GM19468 (cell line): ENCODE measurements around the gene PWP1.

Experiments
- ATAC-seq: cut with Tn5 transposase; IDR thresholded peaks from one replicate; pipeline ENCODE4 v1.9.1; 2021; ENCODE audit warnings: mild to moderate bottlenecking, moderate library complexity, moderate number of reproducible peaks; ENCODE audit not compliant: unreplicated experiment; ENCODE audit errors: extremely low read depth

PWP1 gene

DNA sequence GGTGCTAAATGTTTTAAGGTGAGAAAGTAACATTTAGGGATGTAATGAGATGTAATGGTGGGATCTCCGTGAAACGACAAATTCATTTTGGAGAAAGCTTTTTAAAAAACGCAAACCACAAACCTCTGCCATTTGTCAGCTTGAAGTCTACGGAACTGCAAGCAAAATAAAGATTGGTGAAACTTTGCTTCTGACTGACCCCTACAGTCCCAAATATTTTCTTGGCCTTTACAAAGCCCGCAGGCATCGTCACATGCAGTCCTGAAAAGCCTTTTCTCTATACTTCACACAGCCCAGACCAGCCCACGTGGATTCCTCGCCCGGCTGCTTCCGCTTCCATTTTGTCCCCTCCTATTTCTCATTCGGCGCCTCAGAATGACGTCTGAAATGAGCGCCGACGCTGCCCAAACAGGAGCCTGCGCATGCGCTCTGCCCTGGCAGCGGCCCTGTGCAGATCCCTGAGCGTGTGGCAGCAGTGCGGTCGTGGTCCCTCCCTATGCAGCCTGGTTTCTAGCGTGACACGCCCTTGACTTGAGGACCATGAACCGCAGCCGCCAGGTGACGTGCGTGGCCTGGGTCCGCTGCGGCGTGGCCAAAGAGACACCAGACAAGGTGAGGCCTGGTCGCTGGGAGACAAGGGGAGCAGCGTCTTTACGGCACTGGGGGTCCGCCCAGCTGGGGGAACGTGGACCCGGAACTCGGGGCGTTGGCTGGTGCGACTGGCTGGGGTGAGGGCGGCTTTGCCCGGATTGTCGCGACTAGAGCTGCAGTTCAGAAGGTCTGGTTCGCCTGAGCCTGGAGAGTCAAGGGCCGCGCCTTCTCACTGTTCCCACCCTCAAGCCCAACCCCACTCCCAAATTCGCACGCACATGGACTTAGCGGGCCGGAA, at the start of gene PWP1:
TSS of gene PWP1 (plus strand) at position 440 of the 889 bp plus-strand sequence. CDS start at position 541, 101 bp downstream.
- ATAC-seq = peak; percentile 79

DNA sequence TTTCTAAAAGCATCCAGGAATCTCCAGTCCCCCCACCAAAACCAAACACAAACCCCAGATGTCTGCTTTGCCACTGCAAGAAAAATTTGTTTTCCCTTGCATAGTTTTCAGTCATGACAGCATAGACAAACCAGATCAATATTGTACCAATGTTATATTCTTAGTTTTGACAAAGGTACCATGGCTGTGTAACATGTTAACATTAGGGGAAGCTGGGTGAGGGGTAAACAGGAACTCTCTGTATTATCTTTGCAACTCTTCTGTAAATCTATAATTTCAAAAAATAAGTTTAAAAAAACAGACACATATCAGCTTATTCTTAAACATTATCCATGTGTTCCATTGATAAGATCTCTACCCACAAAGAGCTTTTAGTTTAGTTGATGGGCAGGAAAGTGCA, 44.4 kb upstream of the PWP1 start:
- no peak for ATAC-seq

DNA sequence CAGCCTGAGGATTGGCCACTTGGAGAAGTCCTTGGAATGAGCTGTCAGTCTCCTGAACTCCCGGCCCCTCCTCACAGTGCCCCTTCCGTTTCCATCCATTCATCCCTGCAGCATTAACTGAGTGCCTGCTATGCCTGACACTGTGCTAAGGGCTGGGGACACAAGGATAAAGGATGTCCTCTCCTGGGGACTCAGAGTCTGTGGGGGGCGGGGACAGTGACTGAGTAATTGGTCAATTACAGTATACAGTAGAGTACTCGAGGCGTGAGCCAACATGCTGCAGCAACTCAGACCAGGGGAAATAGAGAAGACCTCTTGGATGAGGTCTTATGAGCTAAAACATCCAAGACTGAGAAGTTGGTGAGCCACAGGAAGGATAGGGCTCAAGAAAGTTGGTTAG, 43.4 kb upstream of the PWP1 start:
- ATAC-seq = no peak

DNA sequence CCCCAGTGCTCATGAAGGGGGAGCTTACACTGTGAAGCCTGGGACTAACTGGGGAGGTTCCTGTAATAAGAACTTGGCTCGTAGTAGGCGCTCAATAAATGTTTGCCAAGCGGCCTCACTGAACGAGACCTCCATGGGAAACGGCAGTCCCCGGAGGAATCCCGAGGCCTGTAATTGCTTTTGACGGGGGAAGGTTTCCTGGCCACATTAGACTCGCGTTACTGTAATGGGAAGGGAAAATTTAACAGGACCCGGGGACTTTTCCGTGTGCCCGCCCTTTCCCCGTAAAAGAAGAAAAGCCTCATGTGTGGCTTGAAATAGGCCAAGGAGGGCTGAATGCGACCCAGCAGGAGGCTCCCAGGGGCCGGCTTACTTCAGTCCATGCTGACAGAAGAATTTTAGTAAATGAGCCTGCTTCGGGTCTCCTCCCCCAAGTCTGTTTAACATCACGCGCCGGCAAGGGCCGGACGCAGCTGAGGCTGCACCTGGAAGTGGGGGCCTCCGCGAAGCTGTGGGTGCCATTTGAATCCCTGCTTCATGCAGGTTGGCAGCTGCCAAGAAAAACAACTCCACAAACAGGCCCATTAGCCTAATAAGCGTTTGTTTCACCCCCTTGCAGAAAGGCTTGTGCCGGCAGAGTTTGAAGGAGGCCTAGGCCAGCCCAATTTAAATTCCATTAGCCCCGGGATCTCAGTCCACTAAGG, 39.8 kb upstream of the PWP1 start:
- no peak for ATAC-seq

DNA sequence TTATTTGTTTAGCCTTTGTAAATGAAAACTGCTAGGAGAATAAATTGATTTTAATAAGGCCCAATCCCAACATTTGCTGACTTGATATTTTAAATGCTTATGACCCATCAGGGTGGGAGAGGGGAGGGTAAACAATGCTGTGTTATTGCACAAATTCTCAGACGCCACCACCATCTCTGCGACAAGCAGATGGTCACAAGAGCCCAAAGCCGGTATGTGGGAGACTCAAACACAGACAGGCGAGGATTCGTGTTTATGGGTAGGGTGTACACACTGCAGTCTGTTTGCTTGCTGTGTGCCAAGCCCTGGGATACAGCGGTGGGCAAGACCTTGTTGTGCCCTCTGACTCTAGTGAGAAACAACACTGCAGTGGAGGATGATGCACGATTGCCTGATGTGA, 39.2 kb upstream of the PWP1 start:
- no peak for ATAC-seq

DNA sequence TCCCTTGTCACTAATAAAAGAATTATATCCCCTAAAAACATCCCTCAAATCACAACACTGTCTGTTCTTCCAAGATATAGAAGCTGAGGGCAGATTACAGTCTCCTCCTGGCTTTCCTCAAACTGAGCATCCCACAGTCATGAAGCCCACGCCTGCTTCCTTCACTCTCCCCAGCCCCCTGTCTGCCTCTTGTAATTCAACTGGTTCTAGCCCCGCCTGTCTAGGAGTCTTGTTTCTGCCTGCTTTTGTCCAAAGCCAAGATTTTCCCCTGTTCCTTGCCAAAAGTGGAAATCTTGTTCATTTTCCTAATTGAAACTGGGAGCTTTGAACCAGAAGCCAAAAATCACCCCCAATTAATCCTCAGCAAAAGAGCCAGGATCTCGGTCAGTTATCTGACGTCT, 35.9 kb upstream of the PWP1 start:
- no peak for ATAC-seq

DNA sequence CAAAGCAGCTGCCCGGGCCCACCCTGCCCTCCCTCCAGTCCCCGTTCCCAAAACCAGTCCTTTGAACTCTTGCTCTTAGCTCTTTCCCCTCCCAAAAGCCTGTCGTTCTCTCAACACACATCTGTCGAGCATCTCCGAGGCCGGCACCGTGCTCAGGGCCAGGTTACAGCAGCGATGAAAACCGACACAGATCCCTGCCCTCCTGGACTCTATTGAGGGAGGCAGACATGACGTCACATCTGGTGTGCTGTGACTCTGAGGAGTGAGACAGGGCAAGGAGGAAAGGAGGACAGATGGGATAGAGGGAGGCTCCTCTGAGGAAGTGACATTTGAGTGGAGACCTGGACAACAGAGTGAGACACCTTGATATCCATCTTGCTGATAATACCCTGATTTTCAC, 34.6 kb upstream of the PWP1 start:
- no peak for ATAC-seq

DNA sequence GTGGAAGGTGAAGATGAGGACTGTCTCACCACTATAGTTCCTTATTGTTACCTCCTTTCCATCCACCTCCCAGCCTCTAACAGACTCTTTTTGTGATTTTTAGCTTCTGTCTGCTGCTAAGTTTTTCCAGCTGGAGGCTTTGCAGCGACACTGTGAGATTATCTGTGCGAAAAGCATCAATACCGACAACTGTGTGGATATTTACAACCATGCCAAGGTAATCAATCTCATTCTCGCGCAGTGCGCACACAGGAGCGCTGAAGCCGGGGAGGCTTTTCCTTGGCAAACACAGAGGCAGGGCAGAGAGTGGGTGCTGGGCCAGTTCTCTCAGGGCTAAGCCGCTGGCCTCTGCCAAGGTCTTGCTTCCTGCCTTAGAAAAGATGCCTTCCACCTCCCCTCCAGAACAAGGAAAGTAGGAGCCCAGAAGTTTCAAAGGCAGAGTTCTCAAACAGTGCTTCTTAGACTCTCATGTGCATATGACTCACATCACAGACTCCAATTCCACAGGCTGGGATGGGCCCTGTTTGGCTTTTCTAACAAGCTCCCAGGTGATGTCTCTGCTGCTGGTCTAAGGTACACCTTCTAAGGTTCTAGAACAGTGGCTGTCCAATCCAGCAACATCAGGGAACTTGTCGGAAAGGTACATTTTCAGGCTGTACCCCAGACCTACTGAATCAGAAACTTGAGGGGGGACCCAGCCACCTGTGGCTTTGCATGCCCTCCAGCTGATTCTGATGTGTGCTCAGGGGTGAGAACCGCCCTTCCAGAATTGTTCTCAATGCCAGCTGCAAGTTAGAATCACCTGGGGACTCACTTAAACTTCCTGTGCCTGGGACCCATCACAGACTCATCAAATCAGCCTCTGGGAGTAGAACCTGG, 33.8 kb upstream of the PWP1 start:
- ATAC-seq = no peak

DNA sequence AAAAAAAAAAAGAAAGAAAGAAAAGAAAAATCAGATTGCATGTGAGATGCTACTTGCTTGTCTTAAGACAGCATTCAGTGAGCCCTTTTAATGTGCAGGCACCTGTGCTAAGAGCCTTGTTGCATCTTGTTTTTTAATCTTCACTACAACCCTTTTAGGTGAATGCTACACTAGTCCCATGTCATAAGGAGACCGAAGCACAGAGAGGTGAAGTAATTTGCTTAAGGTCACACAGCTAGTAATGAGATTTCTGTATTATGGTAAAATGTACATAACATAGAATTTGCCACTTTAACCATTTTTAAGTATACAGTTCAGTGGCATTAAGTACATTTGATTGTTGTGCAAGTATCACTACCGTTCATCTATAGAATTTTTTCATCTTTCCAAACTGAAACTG, 32.1 kb upstream of the PWP1 start:
- no peak for ATAC-seq

DNA sequence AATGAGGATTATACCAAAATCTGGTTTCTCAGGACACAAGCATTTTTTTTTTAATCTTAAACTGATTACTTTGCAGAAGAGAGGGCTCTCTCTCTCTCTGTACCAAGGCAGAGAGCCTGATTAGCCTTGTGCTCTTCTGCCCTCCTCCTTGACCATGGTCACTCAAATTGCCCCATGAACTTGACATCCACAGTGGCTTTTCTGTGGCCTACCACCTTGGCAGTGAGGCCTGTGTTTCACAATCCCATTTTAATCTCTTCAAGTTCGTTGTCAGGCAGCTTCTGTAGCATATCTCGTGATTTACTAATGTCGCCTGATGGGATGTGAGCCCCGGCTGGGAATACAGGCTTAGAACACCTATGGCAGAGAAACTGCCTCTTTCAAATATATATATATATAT, 30.7 kb upstream of the PWP1 start:
- ATAC-seq = no peak

DNA sequence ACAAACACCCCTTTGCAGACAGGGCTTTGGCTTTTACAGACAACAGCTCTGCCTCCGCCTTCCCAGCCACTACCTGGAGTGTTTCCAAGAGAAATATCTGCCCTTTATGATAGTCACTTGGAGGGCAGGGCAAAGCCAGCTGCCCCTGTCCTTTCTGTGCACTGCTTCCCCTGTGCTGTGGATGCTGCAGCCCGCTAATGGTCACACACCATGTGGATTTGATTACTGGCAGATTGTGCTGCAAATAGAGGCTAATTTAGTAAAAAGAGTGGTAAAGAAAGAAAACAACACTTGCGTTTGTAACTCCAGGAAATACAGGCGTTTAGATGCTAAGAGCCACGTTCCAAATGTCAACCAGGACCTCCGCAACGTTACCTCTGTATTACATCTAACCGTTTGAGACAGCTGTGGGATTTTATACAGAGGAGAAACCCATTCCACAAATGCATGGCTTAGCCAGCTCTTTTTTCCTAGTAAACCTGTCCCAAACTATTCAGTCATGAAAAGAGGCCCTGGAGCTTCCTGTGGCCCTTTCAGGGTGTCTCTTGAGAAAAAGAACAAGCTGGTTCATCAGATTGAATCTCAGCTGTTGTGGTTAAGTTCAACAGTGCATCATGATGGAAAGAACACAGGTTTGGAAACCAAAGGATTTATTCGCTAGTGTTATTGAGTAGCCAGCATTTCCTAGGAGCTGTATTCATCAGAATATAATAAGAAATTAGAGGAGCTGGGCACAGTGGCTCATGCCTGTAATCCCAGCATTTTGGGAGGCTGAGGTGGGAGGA, 30.1 kb upstream of the PWP1 start:
- ATAC-seq = no peak

DNA sequence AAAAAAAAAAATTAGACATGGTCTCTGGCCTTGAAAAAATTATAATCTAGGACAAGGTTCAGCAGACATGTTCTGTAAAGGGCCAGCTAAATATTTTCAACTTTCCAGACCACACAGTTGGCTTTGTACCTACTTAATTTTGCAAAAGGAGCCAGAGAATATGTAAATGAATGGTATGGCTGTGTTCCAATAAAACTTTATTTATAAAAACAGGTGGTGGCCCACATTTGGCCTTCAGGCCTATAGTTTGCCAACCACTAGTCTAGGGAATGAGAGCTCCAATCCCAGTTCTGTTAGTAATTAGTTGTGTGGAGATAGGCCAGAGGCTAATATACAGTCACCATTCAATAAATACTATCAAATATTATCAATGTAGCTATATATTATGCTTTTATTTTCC, 29.3 kb upstream of the PWP1 start:
- ATAC-seq = no peak

DNA sequence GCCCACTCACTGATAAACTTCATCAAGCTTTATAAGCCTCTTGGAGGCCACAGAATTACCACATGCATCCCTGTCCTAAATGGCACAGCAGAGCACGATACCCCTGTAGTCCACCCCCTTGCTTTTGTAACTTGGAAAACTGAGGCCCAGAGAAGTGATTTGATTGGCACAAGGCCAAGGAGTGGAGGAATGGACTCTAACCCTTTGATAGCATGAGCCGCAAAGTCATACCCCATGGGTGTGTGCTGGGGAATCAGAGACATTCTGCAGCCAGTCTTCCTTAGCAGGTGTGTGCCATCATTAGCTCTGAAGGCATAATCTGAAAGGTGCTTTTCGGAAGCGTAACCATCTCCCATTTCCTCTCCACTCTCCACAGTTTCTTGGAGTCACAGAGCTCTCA, 28.5 kb upstream of the PWP1 start:
- ATAC-seq = no peak

DNA sequence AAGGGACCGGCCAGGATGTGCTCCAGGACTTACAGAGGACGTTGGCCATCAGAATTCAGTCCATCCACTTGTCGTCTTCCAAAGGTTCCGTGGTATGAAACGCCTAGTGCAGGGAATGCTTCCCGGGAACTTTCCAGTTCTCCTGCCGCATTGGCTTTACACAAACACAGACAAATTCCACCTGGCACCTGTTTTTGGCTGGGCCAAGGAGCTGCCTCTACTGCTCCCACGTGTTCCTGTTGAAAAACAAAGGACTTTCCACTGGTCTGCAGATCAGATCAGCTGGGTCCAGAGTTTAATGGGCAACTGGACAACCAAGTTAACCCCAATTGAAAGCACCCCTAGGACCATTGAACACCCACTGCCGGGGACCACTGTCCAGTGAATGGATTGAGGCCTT, 28.0 kb upstream of the PWP1 start:
- no peak for ATAC-seq

DNA sequence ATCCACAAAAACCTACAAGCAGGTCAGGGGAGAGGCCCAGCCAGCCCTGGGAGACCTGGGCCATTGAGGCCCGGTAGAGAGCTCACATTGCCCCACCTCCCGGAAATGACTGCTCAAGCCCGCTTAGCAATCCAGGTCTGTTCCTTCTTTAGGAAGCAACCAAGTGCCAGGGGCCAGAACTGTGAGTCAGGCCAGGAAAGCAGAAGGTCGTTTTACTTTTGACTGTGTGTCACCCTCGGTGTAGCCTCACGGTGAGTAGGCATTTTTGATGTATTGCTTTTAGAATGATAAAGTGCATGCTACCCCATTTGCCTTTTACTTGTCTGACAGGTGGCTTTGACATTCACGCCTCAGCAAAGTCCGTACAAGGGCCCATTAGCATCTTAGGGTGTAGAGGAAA, 25.4 kb upstream of the PWP1 start:
- no peak for ATAC-seq

DNA sequence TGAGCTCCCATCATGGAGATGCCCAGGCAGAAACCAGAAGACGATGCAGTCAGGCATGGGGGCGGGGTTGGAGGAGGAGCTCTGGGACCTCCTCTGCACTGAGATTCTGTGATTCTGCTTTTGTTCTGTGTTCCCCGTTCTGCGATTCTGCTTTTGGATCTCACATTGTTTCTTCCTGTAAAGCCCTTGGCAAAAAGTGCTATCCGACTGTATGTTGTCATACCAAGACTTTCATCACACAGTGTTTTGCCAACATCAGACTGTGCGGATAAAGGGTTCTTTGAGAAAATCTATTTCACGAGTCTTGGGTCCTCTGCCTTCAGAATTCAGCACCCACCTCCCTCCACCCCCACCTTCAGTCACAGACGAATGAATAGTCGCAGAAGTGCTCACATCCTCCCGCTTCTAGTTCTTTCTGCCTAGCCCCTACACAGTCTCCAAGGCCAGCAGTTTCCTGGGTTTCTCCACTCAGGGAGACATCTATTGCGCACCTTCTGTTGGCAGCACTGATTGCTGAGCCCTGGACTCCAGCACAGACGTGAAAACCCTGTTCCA, 24.7 kb upstream of the PWP1 start:
- ATAC-seq = no peak

DNA sequence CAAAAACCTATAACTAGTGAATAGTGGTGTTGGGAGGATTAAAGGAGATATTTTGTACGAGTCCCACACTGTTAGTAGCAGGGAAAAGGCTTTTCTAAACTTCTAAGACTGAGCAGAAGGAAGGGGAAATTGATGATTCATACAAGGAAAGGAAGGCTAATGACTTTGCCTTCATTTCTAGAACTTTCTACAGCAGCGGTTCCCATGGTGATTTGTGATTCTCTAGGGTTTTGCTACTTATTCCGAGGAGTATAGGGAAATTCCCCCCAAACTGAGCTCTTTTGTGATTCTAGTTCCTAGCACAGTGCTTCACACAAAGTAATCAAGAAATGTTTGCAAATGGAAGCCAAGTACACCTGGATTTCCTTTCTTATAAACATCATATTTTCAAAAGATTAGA, 23.8 kb upstream of the PWP1 start:
- no peak for ATAC-seq

DNA sequence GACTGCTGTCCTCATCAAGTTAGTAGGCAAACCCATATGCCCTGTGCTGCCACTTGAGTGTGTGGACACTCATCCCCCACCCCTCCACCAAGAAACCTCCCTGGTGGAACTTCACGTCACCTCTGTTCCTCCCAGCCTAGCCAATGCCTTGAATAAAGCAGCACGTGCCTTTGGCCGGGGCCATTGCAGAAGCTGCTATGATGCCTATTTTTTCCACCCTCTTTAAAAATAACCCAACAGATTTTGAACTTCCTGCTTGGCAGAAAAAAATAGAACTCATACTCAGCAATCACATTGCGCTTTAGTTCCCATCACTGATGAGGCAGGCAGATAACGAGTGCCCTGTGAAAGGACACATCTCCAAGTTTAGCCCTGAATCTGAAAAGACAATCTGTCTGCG, 23.1 kb upstream of the PWP1 start:
- no peak for ATAC-seq

DNA sequence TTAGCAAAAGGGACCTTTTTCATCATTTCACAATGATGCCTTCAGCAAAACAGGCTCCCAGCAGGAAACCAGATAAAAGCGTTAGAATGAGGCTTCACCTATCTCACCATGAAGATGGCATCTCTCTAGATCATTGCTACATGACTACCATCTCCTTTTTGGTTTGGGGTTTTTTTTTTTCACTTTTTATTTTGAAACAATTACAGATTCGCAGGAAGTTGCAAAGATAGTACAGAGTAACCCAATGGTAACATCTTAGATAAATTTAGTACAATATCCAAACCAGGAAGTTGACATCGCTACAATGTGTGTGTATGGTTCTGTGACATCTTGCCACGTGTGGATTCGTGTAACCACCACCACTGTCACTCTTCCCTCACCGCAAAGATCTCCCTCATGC, 22.3 kb upstream of the PWP1 start:
- ATAC-seq = no peak

DNA sequence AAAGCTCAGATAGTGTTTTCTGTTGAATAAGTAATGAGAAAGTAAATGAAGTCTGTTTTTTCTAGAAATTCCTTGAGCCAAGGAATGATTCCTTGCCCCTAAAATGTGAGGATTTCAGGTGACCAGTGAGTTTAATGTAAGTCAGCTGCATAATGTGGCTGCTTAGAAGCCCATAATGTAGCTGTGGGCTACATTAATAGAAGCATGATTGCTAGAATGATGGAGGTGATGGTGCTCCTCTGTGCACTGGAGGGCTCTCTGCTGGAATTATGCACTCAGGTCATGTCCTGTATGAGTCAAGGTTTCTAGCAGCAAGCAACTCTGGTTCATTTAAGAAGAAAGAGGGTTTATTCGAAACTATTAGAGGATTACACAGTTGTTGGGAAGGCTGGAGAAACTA, 19.6 kb upstream of the PWP1 start:
- ATAC-seq = no peak
